HepG2 (cell line): ENCODE data around the gene FUT3. TPM values are rescaled to one million over a fixed set of nuclear protein-coding genes. Genes with fewer than 3 reads are reported as not detected.

Experiments used
- ATAC-seq: fragments of 200-7000 bp; cut with Tn5 transposase; 3 replicates; pipeline ENCODE4 v1.9.1; 2020; ENCODE audit warnings: mild to moderate bottlenecking, moderate library complexity
- BruUV-seq: library from RNA; stranded (reverse); fragments of 400-500 nt; replicated peaks from 2 replicates; lab custom pipeline; 2021; lab: Mats Ljungman, UMichigan
- CTCF ChIA-PET: fragments of 300-600 bp; formaldehyde crosslinking; extraction: SDS; loops from one replicate; lab custom pipeline; 2021; ENCODE audit warnings: low total read pairs, inconsistent platforms, low intra/inter-chr PET ratio; lab: Yijun Ruan, JAX
- POLR2A ChIA-PET: fragments of 350-600 bp; sonication (Branson Sonifier 250); formaldehyde crosslinking; loops from one replicate; lab custom pipeline; 2020; ENCODE audit warnings: antibody characterized with exemption, inconsistent platforms; lab: Yijun Ruan, JAX
- DNase-seq: peaks from one replicate; pipeline ENCODE4 v3.0.0-alpha.2; 2015; ENCODE audit warnings: low spot score
- FAIRE-seq: peaks from 3 replicates; lab custom pipeline; 2011; peaks lifted over from hg19 to GRCh38; lab: Jason Lieb, UNC
- H2AFZ ChIP-seq: one replicate; pipeline ENCODE4 v1.6.1; 2011; ENCODE audit warnings: low read length, inconsistent platforms
- H3K27ac ChIP-seq: fragments of 300-600 bp; 3 replicates; pipeline ENCODE4 v1.8.0; 2011; ENCODE audit warnings: mixed run types, mild to moderate bottlenecking, mixed read lengths, low read length, inconsistent platforms; ENCODE audit not compliant: insufficient read depth; ENCODE audit errors: extremely low read length
- H3K27me3 ChIP-seq, 2 experiments: fragments of 200-600 bp in 1 of 2; 2 replicates in 1 of 2; 3 replicates in 1 of 2; pipeline versions ENCODE4 v1.6.0 to v1.8.0; 2011; ENCODE audit warnings: low read length in 2 of 2, mild to moderate bottlenecking in 2 of 2, moderate library complexity in 2 of 2, inconsistent platforms in 1 of 2; ENCODE audit not compliant: insufficient read depth in 2 of 2, control insufficient read depth in 1 of 2
- H3K36me3 ChIP-seq, 2 experiments: fragments of 200-600 bp in 1 of 2; replicated peaks in 1 of 2; 2 replicates in 1 of 2; 3 replicates in 1 of 2; pipeline versions ENCODE4 v1.5.1 to v1.8.0; 2011; ENCODE audit warnings: low read length in 2 of 2, inconsistent platforms in 1 of 2; ENCODE audit not compliant: insufficient read depth in 2 of 2, control insufficient read depth in 1 of 2
- H3K4me1 ChIP-seq: 2 replicates; pipeline ENCODE4 v1.5.1; 2012; ENCODE audit warnings: low read length, inconsistent platforms; ENCODE audit not compliant: insufficient read depth
- H3K4me2 ChIP-seq: 2 replicates; pipeline ENCODE4 v1.6.0; 2011; ENCODE audit warnings: low read depth, low read length, inconsistent platforms
- H3K4me3 ChIP-seq, 3 experiments: fragments of 200-600 bp in 1 of 3; sonication (generic), shearing (Covaris generic) in 1 of 3; replicated peaks in 1 of 3; 2 replicates each; pipeline ENCODE4 v1.5.1; 2011 to 2016; ENCODE audit warnings: low read length in 3 of 3, inconsistent platforms in 2 of 3, low read depth in 2 of 3, mild to moderate bottlenecking in 2 of 3, control low read depth in 1 of 3, mixed read lengths in 1 of 3; ENCODE audit not compliant: insufficient read depth in 1 of 3
- H3K79me2 ChIP-seq: one replicate; pipeline ENCODE4 v1.6.1; 2011; ENCODE audit warnings: low read length, inconsistent platforms; ENCODE audit not compliant: insufficient read depth
- H3K9ac ChIP-seq: 2 replicates; pipeline ENCODE4 v1.6.0; 2011; ENCODE audit warnings: mild to moderate bottlenecking, low read depth, low read length, inconsistent platforms; ENCODE audit not compliant: insufficient read depth
- H3K9me3 ChIP-seq: 2 replicates; pipeline ENCODE4 v1.5.1; 2012; ENCODE audit warnings: mild to moderate bottlenecking, low read length
- H4K20me1 ChIP-seq: 2 replicates; pipeline ENCODE4 v1.6.0; 2011; ENCODE audit warnings: inconsistent platforms, mild to moderate bottlenecking, low read length, moderate library complexity; ENCODE audit not compliant: insufficient read depth
- ATRX ChIP-seq: sonication (generic); formaldehyde crosslinking; IDR thresholded peaks from 2 replicates; pipeline ENCODE4 v1.4.0; 2020; ENCODE audit warnings: missing genetic modification reagents, borderline replicate concordance
- CEBPG ChIP-seq: IDR thresholded peaks from 2 replicates; pipeline ENCODE4 v1.6.1; 2016
- DNMT3B ChIP-seq: conservative IDR thresholded peaks from 2 replicates; pipeline ENCODE4 v1.6.1; 2016; ENCODE audit warnings: missing biosample characterization, control low read depth
- MEIS1 ChIP-seq: sonication (generic); formaldehyde crosslinking; IDR thresholded peaks from 2 replicates; pipeline ENCODE4 v1.9.0; 2021; ENCODE audit warnings: mild to moderate bottlenecking, missing genetic modification reagents, moderate library complexity, borderline replicate concordance
- SETDB1 ChIP-seq: sonication (generic); formaldehyde crosslinking; IDR thresholded peaks from 2 replicates; pipeline ENCODE4 v1.5.1; 2020; ENCODE audit warnings: missing genetic modification reagents, mild to moderate bottlenecking, borderline replicate concordance
- ZBTB33 ChIP-seq: sonication (generic); formaldehyde crosslinking; IDR thresholded peaks from 2 replicates; pipeline ENCODE4 v1.4.0; 2020; ENCODE audit warnings: missing genetic modification reagents
- ZBTB37 ChIP-seq: sonication (generic); formaldehyde crosslinking; IDR thresholded peaks from 2 replicates; pipeline ENCODE4 v1.4.0; 2020; ENCODE audit warnings: mild to moderate bottlenecking, missing genetic modification reagents
- ZNF143 ChIP-seq: sonication (generic); formaldehyde crosslinking; IDR thresholded peaks from 2 replicates; pipeline ENCODE4 v1.4.0; 2020; ENCODE audit warnings: missing genetic modification reagents
- ZNF891 ChIP-seq: sonication (generic); formaldehyde crosslinking; IDR thresholded peaks from 2 replicates; pipeline ENCODE4 v1.5.0; 2020; ENCODE audit warnings: mild to moderate bottlenecking, missing genetic modification reagents
- ZSCAN30 ChIP-seq: sonication (generic); formaldehyde crosslinking; IDR thresholded peaks from 2 replicates; pipeline ENCODE4 v1.5.0; 2020; ENCODE audit warnings: mild to moderate bottlenecking, missing genetic modification reagents
- whole genome bisulfite sequencing: methylation state at CpG from one replicate; pipeline ENCODE4 v1.1.6; 2017; ENCODE audit warnings: low lambda C conversion rate; 5-methylcytosine and 5-hydroxymethylcytosine counted together
- in situ Hi-C: cut with HindIII; loops from 2 replicates; pipeline ENCODE4 v1.10.0; 2017; ENCODE audit warnings: low pct_unique_long_range_greater_than_20kb; ENCODE audit not compliant: extremely low pct_ligation_motif_present
- intact Hi-C: fragments of 100-400 bp; cut with micrococcal nuclease; formaldehyde crosslinking; loops from one replicate; pipeline ENCODE4 v1.10.0; 2022; ENCODE audit not compliant: unreplicated experiment
- polyA plus RNA-seq, 8 experiments: library from polyadenylated mRNA; depleted of rRNA in 3 of 8; stranded (reverse) in 7 of 8; unstranded in 1 of 8; fragments of >200 nt; fragmentation: Illumina TruSeq in 4 of 8; extraction: Trizol in 4 of 8; gene quantifications; 2 replicates each; pipeline versions ENCODE4 v1.2.1 to v1.2.3, GENCODE V29; 2011 to 2016; ENCODE audit warnings: low read depth in 4 of 8, missing spikeins in 1 of 8, mixed read lengths in 1 of 8; ENCODE audit not compliant: insufficient read depth in 1 of 8
- total RNA-seq, 5 experiments: library from RNA; depleted of rRNA; stranded (reverse); fragments of >200 nt; fragmentation: Illumina TruSeq; extraction: Trizol; gene quantifications; 2 replicates each; pipeline ENCODE4 v1.2.3, GENCODE V29; 2016; ENCODE audit warnings: low read depth in 1 of 5
- TF ChIP-seq, protein P1 (sequence below): sonication (generic); formaldehyde crosslinking; IDR thresholded peaks from 2 replicates; pipeline ENCODE4 v1.5.1; 2020; ENCODE audit warnings: mild to moderate bottlenecking, missing genetic modification reagents, moderate library complexity
- TF ChIP-seq, protein P2 (sequence below): sonication (generic); formaldehyde crosslinking; IDR thresholded peaks from 2 replicates; pipeline ENCODE4 v1.5.0; 2020; ENCODE audit warnings: mild to moderate bottlenecking, missing genetic modification reagents

FUT3 gene
- total and polyA plus RNA-seq, 2 of the 13 experiments (the other 11 are each of a cell fraction or from before 2014, with no cell fraction given), result 0.53 to 1.1 TPM

DNA sequence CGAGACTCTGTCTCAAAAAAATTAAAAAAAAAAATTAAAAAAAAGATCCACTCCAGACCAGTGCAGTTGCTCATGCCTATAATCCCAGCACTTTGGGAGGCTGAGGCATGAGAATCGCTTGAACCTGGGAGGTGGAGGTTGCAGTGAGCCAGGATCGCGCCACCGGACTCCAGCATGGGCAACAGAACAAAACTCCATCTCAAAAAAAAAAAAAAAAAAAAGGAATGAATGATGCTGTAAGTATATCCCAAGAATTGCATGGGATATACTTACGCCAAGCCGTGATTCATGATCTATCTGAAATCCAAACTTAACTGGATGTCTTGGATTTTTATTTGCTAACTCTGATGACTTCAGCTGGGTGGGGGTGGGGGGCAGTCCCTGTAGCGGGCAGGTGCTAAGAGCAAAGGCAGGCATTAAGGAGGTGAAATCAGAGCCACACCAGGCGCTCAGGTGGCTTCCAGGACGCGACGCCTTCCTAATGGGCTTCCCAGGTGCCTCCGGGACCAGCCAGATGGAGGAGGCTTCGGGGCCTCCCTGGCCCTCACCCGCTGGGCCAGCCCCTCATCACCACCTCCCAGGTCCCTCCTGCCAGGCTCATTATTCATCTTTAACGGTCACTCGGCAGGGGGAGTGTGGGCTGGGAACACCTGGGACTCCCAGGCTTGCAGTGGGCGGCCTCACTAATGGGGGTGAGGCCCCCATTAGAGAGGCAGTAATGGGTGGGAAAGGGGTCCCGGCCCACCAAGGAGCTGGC lies 30.5 kb upstream of the FUT3 start (continued):
- TF ChIP-seq SETDB1 (no peak), ZBTB33 (CRISPR knock-in tag) (peak; percentile 57)

- Histone ChIP-seq H3K4me3 (peak overlapping the region in 1 of 3 experiments; percentile 22; a peak in 1 of 6 replicates), H3K9ac (peak overlapping the region; percentile 68), H3K79me2 (no peaks in the 10 kb centered on the region), H2AFZ (no peak overlapping the region), H3K36me3 (no peaks in the 10 kb centered on the region), H3K9me3 (no peaks in the 10 kb centered on the region), H3K27me3 (no peaks in the 10 kb centered on the region), H4K20me1 (no peaks in the 10 kb centered on the region), H3K27ac (peak overlapping the region; percentile 84), H3K4me1 (peaks cover 87% of the 10 kb centered on the region), H3K4me2 (peak overlapping the region; percentile 59)
- FAIRE-seq (peak; percentile 21), DNase-seq (peak; percentile 90), ATAC-seq (peak; percentile 89)
- intact Hi-C loops (no loop called here), in situ Hi-C loops (no loop called here)
- CTCF ChIA-PET, result no interaction called here
- TSS peak; percentile 80 for BruUV-seq
- POLR2A ChIA-PET, result interaction anchor here (0.8 to 3.1 kb wide), 8 partner anchors 9 to 161 kb away, joined by 3 to 37 read pairs (median 6); partner anchors contain the start of genes CATSPERD, FUT5, FUT6 and LONP1
- 5% methylated on average over 12 of the region's 15 CpGs for WGBS
- TF ChIP-seq ZSCAN30 (CRISPR knock-in tag) (no peak), ATRX (CRISPR knock-in tag) (no peak), MEIS1 (no peak; the same call in 1 of the 2 replicates), ZNF891 (no peak), ZBTB37 (CRISPR knock-in tag) (0 out of 2 replicates have a peak, but pooled peaks have one; percentile 53), CEBPG (no peak), ZNF143 (CRISPR knock-in tag) (no peak; the same call in 1 of the 2 replicates), DNMT3B (no peak)
- TF ChIP-seq, protein P1, sequence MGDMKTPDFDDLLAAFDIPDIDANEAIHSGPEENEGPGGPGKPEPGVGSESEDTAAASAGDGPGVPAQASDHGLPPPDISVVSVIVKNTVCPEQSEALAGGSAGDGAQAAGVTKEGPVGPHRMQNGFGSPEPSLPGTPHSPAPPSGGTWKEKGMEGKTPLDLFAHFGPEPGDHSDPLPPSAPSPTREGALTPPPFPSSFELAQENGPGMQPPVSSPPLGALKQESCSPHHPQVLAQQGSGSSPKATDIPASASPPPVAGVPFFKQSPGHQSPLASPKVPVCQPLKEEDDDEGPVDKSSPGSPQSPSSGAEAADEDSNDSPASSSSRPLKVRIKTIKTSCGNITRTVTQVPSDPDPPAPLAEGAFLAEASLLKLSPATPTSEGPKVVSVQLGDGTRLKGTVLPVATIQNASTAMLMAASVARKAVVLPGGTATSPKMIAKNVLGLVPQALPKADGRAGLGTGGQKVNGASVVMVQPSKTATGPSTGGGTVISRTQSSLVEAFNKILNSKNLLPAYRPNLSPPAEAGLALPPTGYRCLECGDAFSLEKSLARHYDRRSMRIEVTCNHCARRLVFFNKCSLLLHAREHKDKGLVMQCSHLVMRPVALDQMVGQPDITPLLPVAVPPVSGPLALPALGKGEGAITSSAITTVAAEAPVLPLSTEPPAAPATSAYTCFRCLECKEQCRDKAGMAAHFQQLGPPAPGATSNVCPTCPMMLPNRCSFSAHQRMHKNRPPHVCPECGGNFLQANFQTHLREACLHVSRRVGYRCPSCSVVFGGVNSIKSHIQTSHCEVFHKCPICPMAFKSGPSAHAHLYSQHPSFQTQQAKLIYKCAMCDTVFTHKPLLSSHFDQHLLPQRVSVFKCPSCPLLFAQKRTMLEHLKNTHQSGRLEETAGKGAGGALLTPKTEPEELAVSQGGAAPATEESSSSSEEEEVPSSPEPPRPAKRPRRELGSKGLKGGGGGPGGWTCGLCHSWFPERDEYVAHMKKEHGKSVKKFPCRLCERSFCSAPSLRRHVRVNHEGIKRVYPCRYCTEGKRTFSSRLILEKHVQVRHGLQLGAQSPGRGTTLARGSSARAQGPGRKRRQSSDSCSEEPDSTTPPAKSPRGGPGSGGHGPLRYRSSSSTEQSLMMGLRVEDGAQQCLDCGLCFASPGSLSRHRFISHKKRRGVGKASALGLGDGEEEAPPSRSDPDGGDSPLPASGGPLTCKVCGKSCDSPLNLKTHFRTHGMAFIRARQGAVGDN, result peak; percentile 96
- TF ChIP-seq, protein P2, sequence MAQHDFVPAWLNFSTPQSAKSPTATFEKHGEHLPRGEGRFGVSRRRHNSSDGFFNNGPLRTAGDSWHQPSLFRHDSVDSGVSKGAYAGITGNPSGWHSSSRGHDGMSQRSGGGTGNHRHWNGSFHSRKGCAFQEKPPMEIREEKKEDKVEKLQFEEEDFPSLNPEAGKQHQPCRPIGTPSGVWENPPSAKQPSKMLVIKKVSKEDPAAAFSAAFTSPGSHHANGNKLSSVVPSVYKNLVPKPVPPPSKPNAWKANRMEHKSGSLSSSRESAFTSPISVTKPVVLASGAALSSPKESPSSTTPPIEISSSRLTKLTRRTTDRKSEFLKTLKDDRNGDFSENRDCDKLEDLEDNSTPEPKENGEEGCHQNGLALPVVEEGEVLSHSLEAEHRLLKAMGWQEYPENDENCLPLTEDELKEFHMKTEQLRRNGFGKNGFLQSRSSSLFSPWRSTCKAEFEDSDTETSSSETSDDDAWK (CRISPR knock-in tag), result no peak
These were observed 29.4 kb upstream of the FUT3 start for GRCh38 chr19:5880604-5881078.
